GM18907 (cell line): ENCODE measurements around the gene NBPF3.
A peak's percentile ranks its signal among the peaks of the same experiment; 100 is the strongest.

Source experiments
- ATAC-seq: cut with Tn5 transposase; IDR thresholded peaks from one replicate; pipeline ENCODE4 v1.9.1; 2021; ENCODE audit warnings: mild to moderate bottlenecking, moderate library complexity; ENCODE audit not compliant: unreplicated experiment

NBPF3 gene

DNA sequence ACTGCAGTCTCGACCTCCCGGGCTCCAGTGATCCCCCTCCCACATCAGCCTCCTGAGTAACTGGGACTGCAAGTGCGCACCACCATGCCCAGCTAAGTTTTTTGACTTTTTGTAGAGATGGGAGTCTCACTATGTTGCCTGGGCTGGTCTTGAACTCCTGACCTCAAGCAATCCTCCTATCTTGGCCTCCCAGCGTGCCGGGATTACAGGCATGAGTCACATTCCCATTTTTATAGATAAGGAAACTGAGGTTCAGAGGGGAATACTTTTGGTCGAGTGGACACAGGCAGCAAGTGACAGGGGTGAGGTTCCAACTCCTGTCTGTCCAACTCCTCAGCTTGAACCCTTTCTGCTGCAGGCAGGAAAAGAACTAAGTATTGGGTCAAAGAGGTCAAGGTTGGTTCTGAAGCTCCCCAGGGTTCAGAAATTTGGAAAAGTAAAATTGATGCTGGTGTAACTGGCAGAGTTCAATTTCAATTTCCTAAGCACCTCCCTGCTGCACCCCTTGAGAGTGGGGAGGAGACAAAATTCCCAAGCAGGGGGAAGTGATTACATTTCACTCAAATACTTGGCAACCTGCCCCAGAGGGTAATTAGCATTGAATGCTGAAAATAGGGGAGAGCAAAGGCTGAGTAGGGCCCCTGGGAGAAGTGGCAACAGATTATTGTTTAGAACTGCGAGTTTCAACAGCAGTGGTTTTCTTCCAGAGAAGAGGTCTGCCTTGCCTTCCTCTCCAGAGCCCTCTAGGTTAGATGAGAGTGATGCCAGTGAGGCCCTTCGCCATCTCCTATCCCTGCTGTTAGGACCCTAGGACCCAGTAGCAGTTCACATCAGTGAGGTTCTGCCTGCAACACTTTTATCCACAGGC lies 51.8 kb downstream of the NBPF3 start:
- no peak for ATAC-seq

DNA sequence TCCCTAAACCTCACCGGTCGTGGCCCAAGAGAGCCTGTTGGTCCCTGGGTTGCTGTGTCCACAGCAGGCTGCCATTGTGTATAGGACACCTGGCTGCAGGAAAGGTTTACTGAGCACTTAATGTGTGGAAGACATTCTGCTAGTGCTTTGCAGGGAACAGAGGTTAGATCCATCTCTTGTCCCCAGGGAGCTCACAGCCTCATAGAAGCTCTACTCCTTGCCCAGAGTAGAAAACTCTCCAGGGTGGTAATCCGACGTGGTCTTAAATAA lies 52.4 kb downstream of the NBPF3 start:
- no peak for ATAC-seq

DNA sequence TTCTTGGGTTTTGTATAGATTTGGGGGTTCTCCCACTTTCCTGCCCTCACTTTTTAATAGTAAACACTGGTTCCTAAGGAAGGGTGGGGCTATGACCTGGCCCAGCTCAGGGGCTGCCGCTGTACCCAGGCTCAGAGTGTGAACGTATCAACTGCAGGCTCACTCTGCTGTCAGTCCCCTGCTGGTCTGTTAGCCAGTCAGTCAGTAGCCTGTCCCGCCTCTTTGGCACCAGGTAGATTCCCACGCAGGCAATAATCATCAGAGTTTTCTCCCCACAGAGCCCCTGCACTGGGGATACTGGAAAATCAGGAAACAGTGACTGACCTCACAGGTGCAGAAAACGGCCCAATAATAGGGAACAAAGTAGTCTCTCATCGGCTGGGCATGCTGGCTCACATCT lies 54.3 kb downstream of the NBPF3 start:
- no peak for ATAC-seq

DNA sequence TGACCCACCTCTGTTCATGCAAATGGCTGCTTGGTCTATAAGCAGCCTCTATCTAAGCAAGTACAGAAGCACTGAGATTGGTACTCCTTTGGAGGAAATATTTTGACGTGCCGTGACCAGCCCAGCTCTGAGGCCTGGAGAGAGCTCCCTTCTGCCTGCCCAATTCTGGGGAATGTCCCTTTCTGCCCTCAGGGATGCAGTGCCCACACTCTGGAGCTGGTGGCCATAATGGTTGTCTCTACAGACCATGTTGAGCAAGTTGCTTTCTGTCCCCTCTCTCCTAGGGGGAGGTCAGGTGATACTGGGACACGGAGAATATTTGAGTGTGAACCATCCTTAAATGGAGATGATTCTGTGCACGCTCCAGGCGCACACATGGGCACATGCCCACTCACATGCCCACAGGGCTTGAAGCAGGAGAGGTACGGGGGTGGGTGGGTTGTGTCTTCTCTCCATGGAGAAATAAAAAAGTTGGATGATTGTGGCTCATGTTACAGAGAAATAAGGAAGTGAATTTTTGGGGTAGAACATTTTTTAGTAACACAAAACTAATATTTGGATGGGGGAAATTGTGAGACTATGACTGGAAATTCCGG lies 55.4 kb downstream of the NBPF3 start:
- ATAC-seq = no peak

DNA sequence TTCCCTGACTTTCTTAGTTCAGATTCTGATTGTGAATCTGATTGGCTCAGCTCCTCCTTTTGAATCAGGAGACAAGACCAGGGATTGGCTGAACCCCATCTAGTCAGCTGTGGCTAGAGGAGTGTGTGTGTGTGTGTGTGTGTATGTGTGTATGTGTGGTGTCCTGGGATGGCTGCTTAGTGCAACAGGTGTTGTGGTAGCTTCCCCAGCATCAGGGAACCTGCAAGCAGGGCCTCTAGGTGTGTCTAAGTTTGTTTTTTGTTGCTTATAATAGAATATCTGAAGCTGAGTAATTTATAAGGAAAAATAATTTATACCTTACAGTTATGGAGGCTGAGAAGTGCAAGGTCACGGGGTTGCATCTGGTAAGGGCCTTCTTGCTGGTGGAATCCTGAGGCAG lies 56.1 kb downstream of the NBPF3 start:
- no peak for ATAC-seq

DNA sequence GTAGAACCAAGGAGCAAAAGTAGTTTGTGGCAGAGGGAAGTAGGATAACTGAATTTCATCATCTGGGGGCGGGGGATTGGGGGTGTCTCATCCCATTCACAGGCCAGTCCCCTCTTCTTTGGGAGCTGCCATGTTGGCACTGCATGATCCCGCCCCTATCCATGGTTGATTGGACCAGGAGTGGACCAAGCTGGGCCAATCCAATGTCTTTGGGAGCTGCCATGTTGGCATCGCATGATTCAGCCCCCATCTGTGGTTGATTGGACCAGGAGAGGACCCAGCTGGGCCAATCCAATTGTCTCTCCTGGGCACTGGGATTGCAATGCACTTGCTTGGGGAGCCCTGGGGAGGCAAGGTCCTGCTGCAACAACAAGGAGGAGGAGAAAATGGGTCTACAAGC lies 56.9 kb downstream of the NBPF3 start:
- ATAC-seq = no peak

DNA sequence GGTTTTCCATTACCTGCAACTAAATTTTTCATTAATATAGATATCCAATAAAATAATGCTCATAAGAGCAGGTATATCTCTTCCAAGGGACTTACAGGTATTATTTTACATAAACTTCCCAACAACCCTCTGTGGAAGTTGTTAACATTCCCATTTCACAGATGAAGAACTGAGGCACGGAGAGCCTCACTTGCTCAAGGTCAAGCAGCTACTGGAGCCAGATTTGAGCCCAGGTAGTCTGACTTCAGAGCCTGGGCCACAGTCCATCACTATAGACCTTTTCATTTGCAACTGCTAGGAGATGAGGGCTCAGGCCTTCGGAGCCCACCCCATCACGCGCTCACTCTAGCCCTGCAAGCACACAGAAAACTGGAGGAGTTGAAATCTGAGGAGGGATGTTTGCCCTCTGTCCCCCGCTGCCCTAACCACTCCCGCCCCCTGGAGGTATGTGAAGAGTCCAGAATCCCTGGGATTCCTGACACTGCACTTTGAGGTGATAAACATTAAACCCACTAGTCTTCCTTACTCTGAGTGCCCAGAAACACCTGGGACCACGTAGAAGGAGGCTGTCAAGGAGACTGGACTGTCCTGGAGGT lies 57.6 kb downstream of the NBPF3 start:
- no peak for ATAC-seq

DNA sequence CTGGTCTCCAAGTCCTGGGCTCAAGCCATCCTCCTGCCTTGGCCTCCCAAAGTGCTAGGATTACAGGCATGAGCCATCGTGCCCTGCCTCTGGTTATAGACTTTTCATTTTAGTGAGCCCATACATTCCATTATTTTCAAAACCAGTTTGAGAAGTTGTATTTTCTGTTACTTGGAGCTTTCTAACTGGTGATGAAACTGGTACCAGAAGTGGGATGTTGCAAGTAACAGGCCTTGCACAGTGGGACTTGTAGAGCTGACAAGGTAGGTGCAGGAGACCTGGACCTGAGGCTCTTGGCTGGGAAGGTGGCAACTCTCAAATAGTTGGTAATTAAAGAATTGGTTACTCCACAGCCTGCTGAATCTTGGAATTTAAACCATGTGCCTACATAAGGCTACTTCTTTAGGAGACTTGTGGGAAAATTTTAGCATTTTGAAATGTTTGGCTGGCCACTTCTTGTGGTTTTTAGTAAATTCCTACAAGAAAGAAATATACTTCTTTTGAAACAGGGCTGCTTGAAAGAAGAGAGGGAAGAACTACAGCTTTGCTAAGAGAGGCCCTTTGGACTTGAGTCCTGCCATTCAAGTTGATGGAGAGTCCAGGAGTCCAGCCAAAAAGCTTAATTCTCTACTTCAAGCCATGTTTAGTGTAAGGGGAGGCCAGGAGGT lies 59.5 kb downstream of the NBPF3 start:
- no peak for ATAC-seq

DNA sequence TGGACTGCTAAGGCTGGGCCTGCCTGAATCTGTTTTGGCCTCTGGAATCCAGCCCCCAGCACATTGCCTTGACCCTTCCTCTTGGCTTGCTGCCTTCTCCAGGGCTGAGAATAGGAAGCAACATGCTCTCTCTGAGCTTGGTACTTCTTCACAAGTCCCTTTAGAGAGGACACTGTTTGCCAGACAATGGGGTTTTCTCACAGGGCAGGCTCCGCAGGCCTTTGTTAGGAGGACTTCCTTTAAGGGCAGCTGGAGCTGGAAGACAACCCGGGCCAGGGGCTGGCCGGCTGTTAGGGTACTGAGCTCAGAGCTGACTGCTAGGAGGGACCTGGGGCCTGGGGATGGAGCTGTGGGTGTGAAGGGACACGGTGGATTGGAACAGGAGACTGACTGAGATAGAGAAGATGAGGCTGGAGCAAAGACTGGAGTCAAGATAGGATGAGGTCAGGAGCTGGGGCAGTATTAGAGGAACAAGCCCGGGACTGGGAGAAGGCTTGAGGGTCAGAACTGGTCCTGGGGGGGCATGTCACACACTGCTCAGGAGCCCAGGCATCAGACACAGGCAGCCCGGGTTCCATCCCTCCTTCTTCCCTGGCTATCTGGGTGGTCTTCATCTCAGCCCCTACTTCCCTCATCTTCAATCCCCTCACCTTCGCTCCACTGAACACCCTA lies 63.9 kb downstream of the NBPF3 start:
- ATAC-seq = no peak

DNA sequence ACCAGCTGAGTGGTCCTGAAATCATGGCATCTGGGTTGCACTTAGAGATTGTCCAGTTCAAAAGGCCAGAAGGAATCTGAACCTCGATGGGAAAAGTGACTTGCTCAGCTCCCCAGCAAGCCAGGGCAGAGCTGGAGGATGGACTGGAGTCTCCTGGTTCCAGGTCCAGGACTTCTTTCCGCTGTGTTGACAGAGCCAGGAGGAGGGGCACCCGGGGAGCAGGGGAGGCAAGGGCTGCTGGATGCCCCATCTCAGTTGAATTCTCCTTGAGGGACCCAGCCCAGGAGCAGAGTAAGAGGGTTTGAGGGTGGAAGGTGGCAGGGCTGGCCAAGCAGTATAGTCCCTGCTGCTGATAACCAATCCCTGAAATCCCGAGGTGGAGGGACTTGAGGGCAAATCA lies 66.9 kb downstream of the NBPF3 start:
- ATAC-seq = no peak

DNA sequence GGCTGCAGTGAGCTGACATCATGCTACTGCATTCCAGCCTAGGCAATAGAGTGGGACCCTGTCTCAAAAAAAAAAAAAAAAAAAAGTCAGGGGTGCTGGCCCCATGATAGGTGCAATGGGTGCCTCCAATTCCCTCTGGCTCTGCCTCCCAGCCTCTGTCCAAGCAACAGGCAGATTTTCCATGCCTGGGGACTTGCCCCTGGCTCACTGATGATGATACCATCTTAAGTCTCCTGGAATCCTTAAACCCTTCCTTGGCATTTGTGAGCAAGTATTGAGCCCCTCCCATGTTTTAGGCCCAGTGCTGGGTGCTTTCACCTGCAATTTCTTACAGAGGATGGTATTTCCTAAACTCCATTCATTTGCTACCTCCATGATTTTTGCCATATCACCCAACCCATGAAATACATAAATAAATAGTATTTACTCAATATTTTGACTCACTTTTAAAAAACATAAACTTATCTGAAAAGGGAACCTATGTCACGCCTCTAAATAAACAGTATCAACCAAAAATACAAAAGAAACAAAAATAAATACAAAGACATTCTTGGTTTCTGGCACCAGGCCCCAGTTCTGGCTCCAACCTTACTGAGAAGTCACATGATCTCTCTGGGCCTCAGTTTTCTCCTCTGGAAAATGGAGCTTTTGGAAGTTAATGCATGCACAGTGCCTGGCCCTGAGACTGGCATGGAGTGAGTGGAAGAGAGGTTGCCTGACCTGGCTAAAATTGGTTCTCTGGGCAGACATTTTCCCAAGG lies 67.8 kb downstream of the NBPF3 start:
- ATAC-seq = no peak

DNA sequence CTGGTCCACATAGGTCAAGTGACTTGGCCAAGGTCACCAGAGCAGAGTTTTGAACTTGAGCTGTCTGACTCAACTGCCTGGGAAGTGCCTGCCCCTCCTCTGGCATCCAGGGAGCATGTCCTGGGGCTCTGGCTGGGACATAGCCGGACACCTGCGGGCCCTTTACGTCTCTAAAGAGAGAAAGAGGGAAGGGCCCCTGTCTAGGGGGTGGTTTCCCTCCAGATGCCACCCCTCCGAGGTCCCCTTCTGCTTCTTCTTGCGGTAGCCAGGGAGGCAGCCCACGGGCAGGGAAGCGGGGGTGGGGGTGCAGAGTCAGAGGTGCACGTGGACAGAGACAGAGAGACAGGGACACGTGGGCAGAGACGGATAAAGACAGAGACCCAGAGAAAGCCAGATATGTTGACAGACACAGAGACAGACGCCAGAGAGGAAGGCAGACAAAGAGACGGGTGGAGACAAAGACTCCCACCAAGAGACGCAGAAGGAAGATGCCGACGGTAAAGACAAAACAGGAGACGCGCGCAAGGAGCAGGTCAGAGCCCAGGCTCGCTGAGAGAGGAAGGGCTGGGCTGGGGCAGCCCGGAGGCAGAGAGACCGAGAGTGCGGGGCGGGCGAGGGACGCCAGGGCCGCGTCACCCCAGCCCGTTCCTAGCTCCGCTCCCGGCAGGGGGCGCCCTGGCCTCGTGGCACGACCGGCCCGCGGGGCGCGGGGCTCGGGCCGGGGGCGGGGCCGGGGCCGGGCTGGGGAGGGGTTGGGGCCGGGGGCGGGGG lies 68.8 kb downstream of the NBPF3 start:
- no peak for ATAC-seq

DNA sequence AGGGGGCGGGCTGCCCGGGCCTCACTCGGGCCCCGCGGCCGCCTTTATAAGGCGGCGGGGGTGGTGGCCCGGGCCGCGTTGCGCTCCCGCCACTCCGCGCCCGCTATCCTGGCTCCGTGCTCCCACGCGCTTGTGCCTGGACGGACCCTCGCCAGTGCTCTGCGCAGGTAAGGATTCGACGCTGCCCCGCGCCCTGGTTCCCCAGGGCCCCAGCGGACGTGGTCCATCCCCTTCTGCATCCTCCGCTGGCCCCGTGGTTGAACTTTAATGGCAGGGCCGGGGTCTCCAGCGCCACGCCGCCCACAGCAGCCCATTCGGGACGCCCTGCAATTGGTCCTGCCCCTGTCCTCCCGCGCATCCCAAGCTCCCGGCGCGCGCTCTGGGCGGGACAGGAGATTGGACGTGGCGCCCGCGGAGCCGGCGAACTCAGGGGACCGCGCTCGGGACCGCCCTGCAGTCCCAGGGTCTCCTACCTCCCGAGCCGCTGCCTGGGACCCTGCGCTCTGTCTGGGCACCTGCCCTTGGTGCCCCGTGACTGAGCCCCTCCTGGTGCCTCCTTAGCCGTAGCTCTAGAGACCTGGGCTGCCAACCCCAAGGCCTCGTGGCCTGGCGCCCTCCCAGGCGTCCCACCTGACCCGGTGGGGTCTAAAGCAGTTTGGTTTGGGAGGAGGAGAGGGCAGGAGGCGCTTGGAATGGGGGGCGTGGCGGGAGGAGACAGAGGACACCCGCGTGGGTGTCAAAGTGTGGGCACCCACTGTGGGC lies 69.6 kb downstream of the NBPF3 start, which contains the start of gene ALPL:
Gene ALPL (plus strand): TSS at position 73 of the 762 bp plus-strand sequence. CDS start 44,659 bp downstream, outside the sequence.
- ATAC-seq = no peak

DNA sequence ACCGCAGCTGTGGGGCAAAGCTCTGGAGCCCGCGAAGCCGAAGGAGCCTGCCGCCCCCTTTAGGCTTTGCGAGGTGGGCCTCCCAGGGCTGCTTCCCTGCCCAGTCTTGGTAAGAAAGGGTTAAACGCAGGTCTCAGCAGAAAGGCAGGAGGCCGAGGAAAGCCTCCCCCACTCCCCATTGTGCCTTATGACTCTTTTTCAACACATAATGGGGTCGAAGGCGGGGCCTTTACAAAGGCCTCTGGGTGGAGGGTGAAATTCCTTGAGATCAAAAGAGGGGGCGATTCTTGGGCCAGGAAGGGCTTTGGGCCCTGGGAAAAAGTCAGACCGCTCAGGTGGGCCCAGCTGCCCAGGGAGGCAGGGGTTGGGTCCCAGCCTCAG lies 70.2 kb downstream of the NBPF3 start:
- ATAC-seq = no peak

DNA sequence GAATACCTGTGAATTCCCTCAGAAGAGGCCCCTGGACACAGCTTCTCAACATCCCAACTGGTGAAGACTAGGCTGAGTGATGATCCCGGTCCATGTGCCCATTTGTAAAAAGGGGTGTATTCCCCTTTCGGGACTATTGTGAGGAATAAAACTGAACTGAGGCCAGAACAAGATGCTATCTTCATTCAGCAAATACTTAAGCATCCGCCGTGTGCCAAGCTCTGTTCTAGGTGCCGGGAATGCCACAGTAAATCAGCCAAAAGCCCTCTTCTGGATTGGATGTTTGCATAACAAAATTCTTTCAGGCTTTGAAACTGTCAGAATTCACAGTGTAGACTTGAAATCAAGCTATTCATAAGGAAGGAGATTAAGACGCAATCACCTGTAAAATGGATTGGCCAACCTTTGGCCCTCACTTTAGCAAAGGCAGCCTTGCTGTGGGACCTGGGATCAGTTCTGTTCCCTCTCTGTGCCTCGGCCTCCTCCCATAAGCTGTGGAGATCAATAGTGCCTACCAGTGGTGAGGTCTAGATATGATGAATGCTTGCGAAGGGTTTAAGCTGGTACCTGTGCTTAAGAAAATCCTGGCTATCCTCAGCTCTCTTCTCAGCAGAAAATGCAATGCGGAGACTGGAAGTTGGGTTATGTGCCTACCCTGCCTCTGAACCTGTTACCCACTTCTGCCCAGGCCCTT lies 71.1 kb downstream of the NBPF3 start:
- ATAC-seq = no peak

DNA sequence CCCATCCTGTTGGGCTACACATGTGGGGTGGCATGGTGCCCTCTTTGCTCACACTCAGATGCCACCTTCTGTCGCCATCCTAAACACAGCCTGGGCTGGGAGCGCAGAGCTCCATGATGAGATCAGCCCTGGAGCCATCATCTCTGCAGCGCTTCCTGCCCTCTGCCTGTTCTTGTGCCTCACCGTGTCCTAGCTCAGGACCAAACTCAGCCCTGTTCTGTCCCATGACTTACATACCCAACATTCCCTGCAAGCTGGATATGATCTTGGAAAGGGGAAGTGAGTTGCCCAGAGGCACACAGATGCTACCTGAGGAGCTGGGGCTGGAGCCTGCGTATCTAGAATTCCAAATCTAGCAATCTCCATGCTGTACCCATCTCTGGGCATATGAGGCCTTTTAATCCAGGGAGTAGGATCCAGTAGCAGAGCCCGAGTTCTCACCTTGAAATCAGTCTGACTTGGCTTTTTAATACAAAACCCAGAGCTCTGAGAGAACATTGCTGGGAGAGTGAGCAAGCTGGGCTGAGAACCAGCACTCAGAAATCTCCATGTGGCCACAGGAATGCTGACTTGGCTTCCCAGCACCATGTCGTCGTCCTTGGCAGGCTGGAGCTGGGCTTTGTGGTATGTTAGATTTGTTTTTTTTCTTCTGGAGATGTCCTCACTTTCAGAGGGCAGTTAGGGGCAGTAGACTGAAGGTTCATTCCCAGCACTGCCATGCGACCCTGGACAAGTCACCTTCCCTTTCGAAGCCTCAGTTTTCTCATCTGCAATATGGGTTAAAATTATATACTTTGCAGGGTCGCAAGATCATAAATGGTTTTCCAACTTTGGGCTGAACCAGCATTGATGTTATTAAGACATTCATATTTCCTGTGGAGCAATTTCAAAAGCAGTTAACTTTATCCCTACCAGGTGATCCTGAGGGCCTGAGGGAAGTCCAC lies 71.9 kb downstream of the NBPF3 start:
- ATAC-seq = no peak

DNA sequence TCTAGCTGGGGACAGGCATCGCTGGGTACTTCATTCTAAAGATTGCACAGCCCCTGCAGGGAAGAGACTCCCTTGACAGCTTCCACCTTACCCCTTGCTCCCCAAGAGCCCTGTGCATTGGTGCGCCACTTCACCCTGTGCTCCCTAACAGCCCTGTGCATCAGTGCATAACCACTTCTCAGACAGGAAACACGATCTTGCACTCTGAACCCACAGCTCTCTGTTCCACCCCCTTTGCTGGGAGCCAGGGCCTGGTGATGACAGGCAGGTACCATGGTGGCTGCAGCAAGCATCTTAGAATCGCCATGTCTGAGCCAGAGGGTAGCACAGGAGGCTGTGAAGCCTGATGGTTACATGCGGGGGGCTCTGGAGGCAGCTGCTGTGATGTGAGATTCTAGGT lies 74.3 kb downstream of the NBPF3 start:
- peak; percentile 77 for ATAC-seq
